Memory B cell (primary cell): Measurements from ENCODE around the gene HOXA5.

Experiments used
- ATAC-seq: fragments of 150-1000 bp; cut with Tn5 transposase; 2 replicates; pipeline ENCODE4 v1.10.0; 2021; ENCODE audit warnings: low read depth, mild to moderate bottlenecking, moderate library complexity
- DNase-seq, 2 donors: peaks; one replicate each; pipeline ENCODE4 v3.0.0; 2022; ENCODE audit warnings: low spot score in 2 of 2
- H3K27ac Mint-ChIP-seq: one replicate; pipeline ENCODE4 v1.8.0; 2022; ENCODE audit warnings: mild to moderate bottlenecking, moderate library complexity, mixed read lengths
- H3K27me3 Mint-ChIP-seq: one replicate; pipeline ENCODE4 v1.8.0; 2022; ENCODE audit warnings: mixed read lengths
- H3K36me3 Mint-ChIP-seq: one replicate; pipeline ENCODE4 v1.8.0; 2022; ENCODE audit warnings: mild to moderate bottlenecking, mixed read lengths
- H3K4me1 Mint-ChIP-seq: one replicate; pipeline ENCODE4 v1.8.0; 2022; ENCODE audit warnings: mixed read lengths
- H3K4me3 Mint-ChIP-seq: one replicate; pipeline ENCODE4 v1.8.0; 2022; ENCODE audit warnings: mild to moderate bottlenecking, moderate library complexity, mixed read lengths
- H3K9me3 Mint-ChIP-seq: one replicate; pipeline ENCODE4 v1.8.0; 2022; ENCODE audit warnings: mixed read lengths

Gene HOXA5

GRCh38 chr7:27143023-27143949 lies at the start of gene HOXA5:
Gene HOXA5, minus strand, starts transcription at chr7:27143681. Its CDS starts 74 bp downstream, at chr7:27143607.
- peaks cover 11% of the 10 kb centered on the region for H3K4me1 Mint-ChIP-seq
- peak; percentile 45 for ATAC-seq
- peak within 1 kb of the TSS; percentile 46 for H3K4me3 Mint-ChIP-seq
- no peak within 1 kb of the TSS for H3K27ac Mint-ChIP-seq
- H3K27me3 Mint-ChIP-seq, result peaks cover 16% of the 10 kb centered on the region
- no peaks in the 10 kb centered on the region for H3K36me3 Mint-ChIP-seq
- peak in 1 of 2 donors; percentile 49 for DNase-seq
- H3K9me3 Mint-ChIP-seq, result no peaks in the 10 kb centered on the region

GRCh38 chr7:27192546-27193334 lies 49.3 kb upstream of the HOXA5 start:
- ATAC-seq (peak; percentile 46), DNase-seq (no peak)
- H3K36me3 Mint-ChIP-seq, result peaks cover 3% of the 10 kb centered on the region
- no peaks in the 10 kb centered on the region for H3K9me3 Mint-ChIP-seq
- peaks cover 8% of the 10 kb centered on the region for H3K4me1 Mint-ChIP-seq
- H3K27ac Mint-ChIP-seq, result no peak overlapping the region
- peaks cover 40% of the 10 kb centered on the region for H3K27me3 Mint-ChIP-seq
- peak overlapping the region; percentile 52 for H3K4me3 Mint-ChIP-seq

- Mint-ChIP-seq H3K9me3 (no peaks in the 10 kb centered on the region), H3K36me3 (peaks cover 3% of the 10 kb centered on the region)
Measured at GRCh38 chr7:27191833-27192545, 48.5 kb upstream of the HOXA5 start.

GRCh38 chr7:27191161-27191731 lies 47.8 kb upstream of the HOXA5 start:
- Mint-ChIP-seq H3K4me1 (peaks cover 8% of the 10 kb centered on the region), H3K27ac (no peak overlapping the region), H3K9me3 (no peaks in the 10 kb centered on the region)

More at GRCh38 chr7:27191833-27192545, 48.5 kb upstream of the HOXA5 start:
- Mint-ChIP-seq H3K4me1 (peaks cover 8% of the 10 kb centered on the region), H3K4me3 (peak overlapping the region; percentile 50), H3K27ac (no peak overlapping the region), H3K27me3 (peaks cover 34% of the 10 kb centered on the region)
- ATAC-seq, result peak; percentile 8
- DNase-seq, result no peak

GRCh38 chr7:27189997-27190748 lies 46.7 kb upstream of the HOXA5 start:
- no peak for ATAC-seq
- Mint-ChIP-seq H3K9me3 (no peaks in the 10 kb centered on the region), H3K36me3 (peaks cover 3% of the 10 kb centered on the region), H3K4me3 (no peak overlapping the region), H3K27me3 (peaks cover 39% of the 10 kb centered on the region), H3K27ac (peak overlapping the region; percentile 46), H3K4me1 (peaks cover 12% of the 10 kb centered on the region)
- no peak for DNase-seq

More at GRCh38 chr7:27191161-27191731, 47.8 kb upstream of the HOXA5 start:
- no peak for ATAC-seq
- Mint-ChIP-seq H3K4me3 (no peak overlapping the region), H3K27me3 (peaks cover 36% of the 10 kb centered on the region), H3K36me3 (peaks cover 3% of the 10 kb centered on the region)
- no peak for DNase-seq

GRCh38 chr7:27189295-27189996 lies 46.0 kb upstream of the HOXA5 start:
- Mint-ChIP-seq H3K9me3 (no peaks in the 10 kb centered on the region), H3K27ac (peak overlapping the region; percentile 46), H3K4me3 (peak overlapping the region; percentile 24), H3K36me3 (peaks cover 3% of the 10 kb centered on the region), H3K27me3 (peaks cover 42% of the 10 kb centered on the region), H3K4me1 (peaks cover 15% of the 10 kb centered on the region)
- DNase-seq (no peak), ATAC-seq (no peak)

- DNase-seq (no peak), ATAC-seq (no peak)
- H3K9me3 Mint-ChIP-seq, result no peaks in the 10 kb centered on the region
- peaks cover 15% of the 10 kb centered on the region for H3K4me1 Mint-ChIP-seq
- peaks cover 3% of the 10 kb centered on the region for H3K36me3 Mint-ChIP-seq
- H3K27ac Mint-ChIP-seq, result peak overlapping the region; percentile 17
- peak overlapping the region; percentile 61 for H3K4me3 Mint-ChIP-seq
- peaks cover 41% of the 10 kb centered on the region for H3K27me3 Mint-ChIP-seq
Measured at GRCh38 chr7:27188386-27189294, 45.2 kb upstream of the HOXA5 start.

- Mint-ChIP-seq H3K27me3 (peaks cover 44% of the 10 kb centered on the region), H3K27ac (no peak overlapping the region), H3K4me1 (peaks cover 15% of the 10 kb centered on the region), H3K9me3 (no peaks in the 10 kb centered on the region), H3K4me3 (peak overlapping the region; percentile 29), H3K36me3 (peaks cover 3% of the 10 kb centered on the region)
- ATAC-seq (no peak), DNase-seq (no peak)
Measured at GRCh38 chr7:27187475-27188385, 44.2 kb upstream of the HOXA5 start.

- no peak for DNase-seq
- Mint-ChIP-seq H3K9me3 (no peaks in the 10 kb centered on the region), H3K4me1 (peaks cover 15% of the 10 kb centered on the region), H3K27me3 (peaks cover 47% of the 10 kb centered on the region), H3K36me3 (peaks cover 3% of the 10 kb centered on the region), H3K27ac (no peak overlapping the region), H3K4me3 (no peak overlapping the region)
- ATAC-seq, result no peak
Measured at GRCh38 chr7:27186668-27187474, 43.4 kb upstream of the HOXA5 start.

GRCh38 chr7:27185854-27186667 lies 42.6 kb upstream of the HOXA5 start:
- ATAC-seq (no peak), DNase-seq (no peak)
- Mint-ChIP-seq H3K9me3 (no peaks in the 10 kb centered on the region), H3K36me3 (peaks cover 3% of the 10 kb centered on the region), H3K4me3 (peak overlapping the region; percentile 22), H3K4me1 (peaks cover 15% of the 10 kb centered on the region), H3K27me3 (peaks cover 45% of the 10 kb centered on the region), H3K27ac (peak overlapping the region; percentile 76)
